PC-9 (cell line): ENCODE data around the gene SSX5.

Experiments
- CTCF ChIP-seq: fragments of 200-600 bp; sonication (generic); conservative IDR thresholded peaks from 2 replicates; pipeline ENCODE4 v1.6.1; 2017; ENCODE audit warnings: mixed run types, antibody characterized with exemption, mild to moderate bottlenecking, moderate library complexity
- EZH2 ChIP-seq: fragments of 200-600 bp; sonication (generic); IDR thresholded peaks from 2 replicates; pipeline ENCODE4 v1.8.0; 2017; ENCODE audit warnings: antibody characterized with exemption, low read depth

- TF ChIP-seq CTCF (no peak), EZH2 (no peak)
Observed at GRCh38 chrX:48153769-48154168, 42.8 kb downstream of the SSX5 start.
